Neural cell (in vitro differentiated cells): ENCODE results near the gene CRYGD. TPM values are rescaled to one million over a fixed set of nuclear protein-coding genes. Genes with fewer than 3 reads are reported as not detected.
"Not testable (repeated sequence)": the region's sequence is repeated elsewhere in the genome, so short reads cannot be mapped to it uniquely, and the experiment has no call there.

Experiments
- H2AFZ ChIP-seq: fragments of 200-600, 300-800 bp; sonication (generic), shearing (Covaris generic); 2 replicates; pipeline ENCODE4 v1.6.0; 2014; ENCODE audit warnings: low read depth, mild to moderate bottlenecking, antibody characterized with exemption, low read length, moderate library complexity
- H3F3A ChIP-seq: fragments of 200-600 bp; shearing (Covaris generic); 2 replicates; pipeline ENCODE4 v1.6.1; 2016; ENCODE audit warnings: mild to moderate bottlenecking, moderate library complexity, mixed read lengths, antibody characterized with exemption, low read length; ENCODE audit not compliant: insufficient read depth, poor library complexity, severe bottlenecking
- H3K27ac ChIP-seq: fragments of 200-600, 300-800 bp; sonication (generic), shearing (Covaris generic); 2 replicates; pipeline ENCODE4 v1.5.1; 2014; ENCODE audit warnings: mild to moderate bottlenecking, low read length, moderate library complexity
- H3K27me3 ChIP-seq: fragments of 300-800, 200-600 bp; sonication (generic), shearing (Covaris generic); 2 replicates; pipeline ENCODE4 v1.6.0; 2014; ENCODE audit warnings: mild to moderate bottlenecking, low read depth, low read length, moderate library complexity; ENCODE audit not compliant: insufficient read depth
- H3K36me3 ChIP-seq: fragments of 300-800, 200-600 bp; sonication (generic), shearing (Covaris generic); 2 replicates; pipeline ENCODE4 v1.5.1; 2014; ENCODE audit warnings: mild to moderate bottlenecking, antibody characterized with exemption, low read length, moderate library complexity; ENCODE audit not compliant: insufficient read depth
- H3K4me2 ChIP-seq: fragments of 300-800, 200-600 bp; sonication (generic), shearing (Covaris generic); 2 replicates; pipeline ENCODE4 v1.6.0; 2014; ENCODE audit warnings: mild to moderate bottlenecking, low read length
- H3K4me3 ChIP-seq: fragments of 300-800, 200-600 bp; sonication (generic), shearing (Covaris generic); 2 replicates; pipeline ENCODE4 v1.5.1; 2014; ENCODE audit warnings: mild to moderate bottlenecking, low read length, moderate library complexity
- H3K79me2 ChIP-seq: fragments of 200-600 bp; shearing (Covaris generic); replicated peaks from 2 replicates; pipeline ENCODE4 v1.6.0; 2014; ENCODE audit warnings: mild to moderate bottlenecking, low read length, moderate library complexity; ENCODE audit not compliant: insufficient read depth
- H3K9ac ChIP-seq: fragments of 300-800, 200-600 bp; sonication (generic), shearing (Covaris generic); 2 replicates; pipeline ENCODE4 v1.6.1; 2016; ENCODE audit warnings: mild to moderate bottlenecking, low read length, mixed read lengths
- H3K9me2 ChIP-seq: fragments of 200-600 bp; shearing (Covaris generic); 2 replicates; pipeline ENCODE4 v1.6.1; 2016; ENCODE audit warnings: mild to moderate bottlenecking, low read length, mixed read lengths; ENCODE audit not compliant: insufficient read depth
- H3K9me3 ChIP-seq: fragments of 200-600, 300-800 bp; sonication (generic), shearing (Covaris generic); 2 replicates; pipeline ENCODE4 v1.6.1; 2016; ENCODE audit warnings: mild to moderate bottlenecking, mixed run types, low read length, moderate library complexity, mixed read lengths
- H4K20me1 ChIP-seq: fragments of 200-600 bp; shearing (Covaris generic); 2 replicates; pipeline ENCODE4 v1.6.1; 2016; ENCODE audit warnings: mild to moderate bottlenecking, mixed run types; ENCODE audit not compliant: insufficient read depth
- EP300 ChIP-seq: fragments of 450-650 bp; conservative IDR thresholded peaks from 2 replicates; pipeline ENCODE4 v1.6.1; 2014; ENCODE audit warnings: antibody characterized with exemption, mild to moderate bottlenecking, moderate library complexity; ENCODE audit not compliant: poor library complexity, severe bottlenecking
- EZH2 ChIP-seq: fragments of 200-600, 300-800 bp; shearing (Covaris generic), sonication (generic); IDR thresholded peaks from 2 replicates; pipeline ENCODE4 v1.6.1; 2014; ENCODE audit warnings: antibody characterized with exemption, low read length, borderline replicate concordance, mild to moderate bottlenecking; ENCODE audit not compliant: insufficient read depth, poor library complexity, severe bottlenecking
- MXI1 ChIP-seq: fragments of 450-650 bp; conservative IDR thresholded peaks from 2 replicates; pipeline ENCODE4 v1.6.1; 2014; ENCODE audit warnings: antibody characterized with exemption, mild to moderate bottlenecking; ENCODE audit not compliant: poor library complexity, severe bottlenecking
- POLR2AphosphoS5 ChIP-seq: IDR thresholded peaks from 2 replicates; pipeline ENCODE4 v1.6.1; 2012
- RAD21 ChIP-seq: fragments of 450-650 bp; conservative IDR thresholded peaks from 2 replicates; pipeline ENCODE4 v1.6.1; 2014; ENCODE audit warnings: antibody characterized with exemption, mild to moderate bottlenecking, moderate library complexity
- SMC3 ChIP-seq: fragments of 450-650 bp; conservative IDR thresholded peaks from 2 replicates; pipeline ENCODE4 v1.6.1; 2014; ENCODE audit warnings: antibody characterized with exemption, mild to moderate bottlenecking, moderate library complexity; ENCODE audit not compliant: poor library complexity
- TAF1 ChIP-seq: IDR thresholded peaks from 2 replicates; pipeline ENCODE4 v1.6.1; 2012; ENCODE audit warnings: low read depth
- polyA plus RNA-seq: library from polyadenylated mRNA; depleted of rRNA; stranded (reverse); fragments of >200 nt; gene quantifications from 2 replicates; pipeline ENCODE4 v1.2.3, GENCODE V29; 2014
- TF ChIP-seq, protein P1 (sequence below): fragments of 450-650 bp; IDR thresholded peaks from 2 replicates; pipeline ENCODE4 v1.5.1; 2014; ENCODE audit warnings: antibody characterized with exemption, mild to moderate bottlenecking, moderate library complexity; ENCODE audit not compliant: poor library complexity, severe bottlenecking
- TF ChIP-seq, protein P2 (sequence below): IDR thresholded peaks from 2 replicates; pipeline ENCODE4 v1.6.1; 2012; ENCODE audit warnings: borderline replicate concordance

The CRYGD gene
- polyA plus RNA-seq, 1 donor from 2014 or later: not detected

DNA sequence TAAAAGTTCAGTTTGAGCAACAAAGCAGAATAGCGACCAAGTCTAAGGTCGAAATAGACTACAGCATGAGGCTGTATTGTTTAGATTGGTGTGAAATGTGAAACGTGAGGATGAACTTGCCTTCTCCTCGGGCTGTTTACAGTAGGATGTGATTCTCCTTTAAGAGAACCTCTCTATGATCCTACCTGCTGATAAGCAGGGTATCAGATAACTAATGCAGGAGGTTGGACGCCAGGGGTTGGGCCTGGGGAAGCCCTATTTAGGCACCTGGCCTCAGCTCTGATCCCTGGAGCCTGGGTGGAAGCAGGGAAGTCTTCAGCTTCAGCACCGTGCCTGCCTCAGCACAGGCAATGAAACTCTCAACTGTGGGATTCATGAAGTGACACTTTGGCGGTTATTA lies 11.4 kb downstream of the CRYGD start:
- Histone ChIP-seq H3K79me2 (no peaks in the 10 kb centered on the region), H4K20me1 (no peaks in the 10 kb centered on the region), H3K27ac (no peak overlapping the region), H3K4me2 (no peak overlapping the region), H3K9me3 (no peaks in the 10 kb centered on the region), H3K4me3 (no peak overlapping the region), H3K36me3 (no peaks in the 10 kb centered on the region), H3K27me3 (peaks cover 4% of the 10 kb centered on the region), H3K9ac (no peak overlapping the region), H3K9me2 (no peaks in the 10 kb centered on the region), H2AFZ (no peak overlapping the region), H3F3A (no peaks in the 10 kb centered on the region)
- TF ChIP-seq, protein P1, sequence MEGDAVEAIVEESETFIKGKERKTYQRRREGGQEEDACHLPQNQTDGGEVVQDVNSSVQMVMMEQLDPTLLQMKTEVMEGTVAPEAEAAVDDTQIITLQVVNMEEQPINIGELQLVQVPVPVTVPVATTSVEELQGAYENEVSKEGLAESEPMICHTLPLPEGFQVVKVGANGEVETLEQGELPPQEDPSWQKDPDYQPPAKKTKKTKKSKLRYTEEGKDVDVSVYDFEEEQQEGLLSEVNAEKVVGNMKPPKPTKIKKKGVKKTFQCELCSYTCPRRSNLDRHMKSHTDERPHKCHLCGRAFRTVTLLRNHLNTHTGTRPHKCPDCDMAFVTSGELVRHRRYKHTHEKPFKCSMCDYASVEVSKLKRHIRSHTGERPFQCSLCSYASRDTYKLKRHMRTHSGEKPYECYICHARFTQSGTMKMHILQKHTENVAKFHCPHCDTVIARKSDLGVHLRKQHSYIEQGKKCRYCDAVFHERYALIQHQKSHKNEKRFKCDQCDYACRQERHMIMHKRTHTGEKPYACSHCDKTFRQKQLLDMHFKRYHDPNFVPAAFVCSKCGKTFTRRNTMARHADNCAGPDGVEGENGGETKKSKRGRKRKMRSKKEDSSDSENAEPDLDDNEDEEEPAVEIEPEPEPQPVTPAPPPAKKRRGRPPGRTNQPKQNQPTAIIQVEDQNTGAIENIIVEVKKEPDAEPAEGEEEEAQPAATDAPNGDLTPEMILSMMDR: no peak
- no peak for TF ChIP-seq EZH2
- no peak for TF ChIP-seq RAD21
- no peak for TF ChIP-seq TAF1
- TF ChIP-seq, protein P2, sequence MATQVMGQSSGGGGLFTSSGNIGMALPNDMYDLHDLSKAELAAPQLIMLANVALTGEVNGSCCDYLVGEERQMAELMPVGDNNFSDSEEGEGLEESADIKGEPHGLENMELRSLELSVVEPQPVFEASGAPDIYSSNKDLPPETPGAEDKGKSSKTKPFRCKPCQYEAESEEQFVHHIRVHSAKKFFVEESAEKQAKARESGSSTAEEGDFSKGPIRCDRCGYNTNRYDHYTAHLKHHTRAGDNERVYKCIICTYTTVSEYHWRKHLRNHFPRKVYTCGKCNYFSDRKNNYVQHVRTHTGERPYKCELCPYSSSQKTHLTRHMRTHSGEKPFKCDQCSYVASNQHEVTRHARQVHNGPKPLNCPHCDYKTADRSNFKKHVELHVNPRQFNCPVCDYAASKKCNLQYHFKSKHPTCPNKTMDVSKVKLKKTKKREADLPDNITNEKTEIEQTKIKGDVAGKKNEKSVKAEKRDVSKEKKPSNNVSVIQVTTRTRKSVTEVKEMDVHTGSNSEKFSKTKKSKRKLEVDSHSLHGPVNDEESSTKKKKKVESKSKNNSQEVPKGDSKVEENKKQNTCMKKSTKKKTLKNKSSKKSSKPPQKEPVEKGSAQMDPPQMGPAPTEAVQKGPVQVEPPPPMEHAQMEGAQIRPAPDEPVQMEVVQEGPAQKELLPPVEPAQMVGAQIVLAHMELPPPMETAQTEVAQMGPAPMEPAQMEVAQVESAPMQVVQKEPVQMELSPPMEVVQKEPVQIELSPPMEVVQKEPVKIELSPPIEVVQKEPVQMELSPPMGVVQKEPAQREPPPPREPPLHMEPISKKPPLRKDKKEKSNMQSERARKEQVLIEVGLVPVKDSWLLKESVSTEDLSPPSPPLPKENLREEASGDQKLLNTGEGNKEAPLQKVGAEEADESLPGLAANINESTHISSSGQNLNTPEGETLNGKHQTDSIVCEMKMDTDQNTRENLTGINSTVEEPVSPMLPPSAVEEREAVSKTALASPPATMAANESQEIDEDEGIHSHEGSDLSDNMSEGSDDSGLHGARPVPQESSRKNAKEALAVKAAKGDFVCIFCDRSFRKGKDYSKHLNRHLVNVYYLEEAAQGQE: no peak
- TF ChIP-seq POLR2AphosphoS5: no peak
- no peak for TF ChIP-seq SMC3
- no peak for TF ChIP-seq EP300
- TF ChIP-seq MXI1: no peak

DNA sequence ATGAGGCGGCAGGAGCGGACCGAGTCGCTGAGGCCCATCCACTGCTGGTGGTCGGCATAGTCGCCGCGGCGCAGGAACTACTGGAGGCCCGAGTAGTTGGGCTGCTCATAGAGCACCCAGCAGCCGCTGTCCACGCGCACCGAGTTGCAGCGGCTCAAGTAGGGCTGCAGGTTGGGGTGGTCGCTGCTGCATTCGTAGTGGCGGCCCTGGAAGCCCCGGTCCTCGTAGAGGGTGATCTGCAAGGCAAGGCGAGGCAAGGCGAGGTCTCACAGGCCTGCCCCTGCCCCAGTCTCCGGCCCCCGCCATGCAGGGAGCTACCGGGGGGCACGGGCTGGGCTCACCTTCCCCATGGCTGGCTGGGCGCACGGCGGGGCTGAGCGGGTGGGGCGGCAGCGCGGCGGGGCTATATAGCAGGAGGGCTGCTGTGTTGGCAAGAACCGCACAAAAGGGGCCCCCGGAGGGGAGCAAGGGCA lies 12.0 kb downstream of the CRYGD start:
- H2AFZ ChIP-seq, H3K9ac ChIP-seq, H3K27ac ChIP-seq, H3K4me3 ChIP-seq, H3K4me2 ChIP-seq, H3K9me2 ChIP-seq, H3K9me3 ChIP-seq, H3K27me3 ChIP-seq, H3K36me3 ChIP-seq, H3K79me2 ChIP-seq, H3F3A ChIP-seq, H4K20me1 ChIP-seq: not testable (repeated sequence)

DNA sequence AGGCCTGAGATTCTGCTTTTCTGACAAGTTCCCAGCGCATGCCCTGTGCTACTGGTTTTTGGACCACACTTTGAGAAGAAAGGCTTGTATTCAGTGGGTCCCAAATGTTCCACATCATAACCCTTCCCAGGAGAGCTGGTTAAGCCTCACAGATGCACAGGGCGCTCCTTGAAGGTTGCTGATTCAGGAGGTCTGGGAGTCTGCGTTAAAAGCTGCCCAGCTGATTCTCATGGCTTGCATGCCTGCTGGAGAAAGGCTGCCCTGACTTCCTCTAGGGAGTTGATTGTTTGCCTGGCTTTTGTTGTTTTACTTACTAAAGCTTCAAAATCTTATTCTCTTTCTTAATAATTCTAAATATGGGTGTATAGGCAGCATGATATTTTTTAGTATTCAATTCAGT lies 20.7 kb downstream of the CRYGD start:
- H3K4me3 ChIP-seq: no peak overlapping the region
- H3K36me3 ChIP-seq: no peaks in the 10 kb centered on the region
- H3K9me3 ChIP-seq: no peaks in the 10 kb centered on the region
- H3K79me2 ChIP-seq: no peaks in the 10 kb centered on the region
- no peak overlapping the region for H3K4me2 ChIP-seq
- H3K9ac ChIP-seq: no peak overlapping the region
- no peak for TF ChIP-seq EZH2
- TF ChIP-seq MXI1: no peak
- TF ChIP-seq, protein P2: no peak
- TF ChIP-seq, protein P1: no peak
- no peak for TF ChIP-seq TAF1
- TF ChIP-seq EP300: no peak
- TF ChIP-seq RAD21: no peak
- no peak for TF ChIP-seq POLR2AphosphoS5
- no peak for TF ChIP-seq SMC3
- no peaks in the 10 kb centered on the region for H4K20me1 ChIP-seq
- H3K9me2 ChIP-seq: no peaks in the 10 kb centered on the region
- H3K27ac ChIP-seq: no peak overlapping the region
- no peak overlapping the region for H2AFZ ChIP-seq
- no peaks in the 10 kb centered on the region for H3K27me3 ChIP-seq
- H3F3A ChIP-seq: no peaks in the 10 kb centered on the region
